Astrocyte (in vitro differentiated cells and primary cell): ENCODE measurements around the gene GSE1. TPM values are rescaled to one million over a fixed set of nuclear protein-coding genes. Genes with fewer than 3 reads are reported as not detected.

ENCODE experiments used
- DNase-seq: peaks from one replicate; pipeline ENCODE4 v3.0.0-alpha.2; 2010; ENCODE audit warnings: low read depth
- FAIRE-seq: peaks from 2 replicates; lab custom pipeline; 2011; peaks lifted over from hg19 to GRCh38; lab: Jason Lieb, UNC
- H2AFZ ChIP-seq: 2 replicates; pipeline ENCODE4 v1.6.0; 2012; ENCODE audit warnings: low read depth, low read length, inconsistent platforms
- H3K27ac ChIP-seq: 2 replicates; pipeline ENCODE4 v1.5.1; 2011; ENCODE audit warnings: low read depth, low read length, inconsistent platforms
- H3K27me3 ChIP-seq: 2 replicates; pipeline ENCODE4 v1.6.0; 2011; ENCODE audit warnings: low read length, inconsistent platforms; ENCODE audit not compliant: insufficient read depth
- H3K36me3 ChIP-seq: 2 replicates; pipeline ENCODE4 v1.5.1; 2011; ENCODE audit warnings: low read length, inconsistent platforms; ENCODE audit not compliant: insufficient read depth
- H3K4me1 ChIP-seq: 2 replicates; pipeline ENCODE4 v1.5.1; 2011; ENCODE audit warnings: low read length, inconsistent platforms; ENCODE audit not compliant: insufficient read depth
- H3K4me2 ChIP-seq: 2 replicates; pipeline ENCODE4 v1.6.0; 2012; ENCODE audit warnings: low read length, inconsistent platforms
- H3K4me3 ChIP-seq: 2 replicates; pipeline ENCODE4 v1.5.1; 2011; ENCODE audit warnings: low read depth, mild to moderate bottlenecking, low read length, inconsistent platforms; ENCODE audit not compliant: insufficient read depth
- H3K79me2 ChIP-seq: 2 replicates; pipeline ENCODE4 v1.6.0; 2012; ENCODE audit warnings: mild to moderate bottlenecking, low read length, inconsistent platforms; ENCODE audit not compliant: insufficient read depth
- H3K9ac ChIP-seq: 2 replicates; pipeline ENCODE4 v1.6.0; 2012; ENCODE audit warnings: mild to moderate bottlenecking, low read length, inconsistent platforms
- H3K9me3 ChIP-seq: 2 replicates; pipeline ENCODE4 v1.5.1; 2012; ENCODE audit warnings: low read depth, mild to moderate bottlenecking, low read length, inconsistent platforms; ENCODE audit not compliant: insufficient read depth
- H4K20me1 ChIP-seq: 2 replicates; pipeline ENCODE4 v1.6.0; 2012; ENCODE audit warnings: low read length, inconsistent platforms; ENCODE audit not compliant: insufficient read depth
- H3K27ac Mint-ChIP-seq: one replicate; pipeline ENCODE4 v1.8.0; 2021; ENCODE audit warnings: mild to moderate bottlenecking, mixed read lengths; ENCODE audit not compliant: unreplicated experiment
- H3K27me3 Mint-ChIP-seq: one replicate; pipeline ENCODE4 v1.8.0; 2021; ENCODE audit warnings: low read depth, mixed read lengths; ENCODE audit not compliant: unreplicated experiment
- H3K36me3 Mint-ChIP-seq: one replicate; pipeline ENCODE4 v1.8.0; 2021; ENCODE audit warnings: low read depth, mixed read lengths; ENCODE audit not compliant: unreplicated experiment
- H3K4me1 Mint-ChIP-seq: one replicate; pipeline ENCODE4 v1.8.0; 2021; ENCODE audit warnings: low read depth, mixed read lengths; ENCODE audit not compliant: unreplicated experiment
- H3K4me3 Mint-ChIP-seq: one replicate; pipeline ENCODE4 v1.8.0; 2021; ENCODE audit warnings: mild to moderate bottlenecking, moderate library complexity, mixed read lengths; ENCODE audit not compliant: unreplicated experiment
- H3K9me3 Mint-ChIP-seq: one replicate; pipeline ENCODE4 v1.8.0; 2021; ENCODE audit warnings: mild to moderate bottlenecking, mixed read lengths; ENCODE audit not compliant: unreplicated experiment
- EZH2 ChIP-seq: IDR thresholded peaks from 2 replicates; pipeline ENCODE4 v1.6.1; 2012; ENCODE audit warnings: mild to moderate bottlenecking, low read length, inconsistent platforms; ENCODE audit not compliant: insufficient read depth
- total RNA-seq: library from RNA; stranded (reverse); gene quantifications from 2 replicates; pipeline ENCODE4 v1.2.1, GENCODE V29; 2021
- TF ChIP-seq, protein P1 (sequence below): IDR thresholded peaks from 2 replicates; pipeline ENCODE4 v1.5.1; 2011; ENCODE audit warnings: low read depth, mild to moderate bottlenecking, inconsistent platforms, low read length, moderate library complexity; ENCODE audit not compliant: insufficient read depth

GSE1 gene
- total RNA-seq, 1 donor from 2014 or later: 35.0 TPM

DNA sequence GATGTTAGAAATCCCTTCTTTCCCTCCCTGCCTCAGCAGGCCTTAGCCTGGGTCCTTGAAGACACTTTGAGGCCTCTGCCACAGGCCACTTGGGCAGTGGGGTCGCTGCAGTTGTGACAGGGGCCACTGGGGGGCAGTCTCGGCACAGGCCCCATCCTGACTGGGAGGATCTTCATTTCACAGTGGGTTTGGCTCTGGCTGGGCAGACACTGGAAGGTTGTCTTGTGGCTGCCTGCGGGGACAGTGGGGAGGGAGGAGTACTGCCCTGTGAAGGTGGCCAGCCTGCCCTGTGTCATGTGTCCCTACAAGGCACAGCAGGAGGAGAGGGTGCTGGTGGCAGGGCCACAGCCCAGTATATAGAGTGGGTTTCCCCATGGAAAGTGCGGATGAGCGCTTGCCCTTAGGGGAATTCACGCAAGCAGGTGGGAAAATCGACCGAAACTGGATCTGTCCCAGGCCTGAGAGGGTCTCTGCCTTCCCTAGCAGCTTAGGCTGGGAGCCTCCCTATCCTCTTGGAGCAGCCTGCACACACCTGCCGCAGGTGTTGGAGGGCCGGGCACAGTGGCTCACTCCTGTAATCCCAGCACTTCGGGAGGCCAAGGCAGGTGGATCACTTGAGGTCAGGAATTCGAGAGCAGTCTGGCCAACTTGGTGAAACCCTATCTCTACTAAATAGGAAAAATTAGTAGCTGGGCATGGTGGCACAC is 46.8 kb downstream of the GSE1 start:
- Histone ChIP-seq H3K36me3 (peaks cover 6% of the 10 kb centered on the region), H3K27me3 (no peaks in the 10 kb centered on the region), H4K20me1 (peaks cover 35% of the 10 kb centered on the region), H3K4me1 (no peaks in the 10 kb centered on the region), H3K4me3 (no peak overlapping the region), H2AFZ (no peak overlapping the region), H3K79me2 (no peaks in the 10 kb centered on the region), H3K4me2 (no peak overlapping the region), H3K9ac (no peak overlapping the region), H3K27ac (no peak overlapping the region), H3K9me3 (no peaks in the 10 kb centered on the region)
- Mint-ChIP-seq H3K36me3 (peaks cover 18% of the 10 kb centered on the region), H3K4me1 (no peaks in the 10 kb centered on the region), H3K27me3 (no peaks in the 10 kb centered on the region), H3K27ac (no peak overlapping the region), H3K9me3 (no peaks in the 10 kb centered on the region), H3K4me3 (no peak overlapping the region)
- no peak for TF ChIP-seq EZH2
- TF ChIP-seq, protein P1, sequence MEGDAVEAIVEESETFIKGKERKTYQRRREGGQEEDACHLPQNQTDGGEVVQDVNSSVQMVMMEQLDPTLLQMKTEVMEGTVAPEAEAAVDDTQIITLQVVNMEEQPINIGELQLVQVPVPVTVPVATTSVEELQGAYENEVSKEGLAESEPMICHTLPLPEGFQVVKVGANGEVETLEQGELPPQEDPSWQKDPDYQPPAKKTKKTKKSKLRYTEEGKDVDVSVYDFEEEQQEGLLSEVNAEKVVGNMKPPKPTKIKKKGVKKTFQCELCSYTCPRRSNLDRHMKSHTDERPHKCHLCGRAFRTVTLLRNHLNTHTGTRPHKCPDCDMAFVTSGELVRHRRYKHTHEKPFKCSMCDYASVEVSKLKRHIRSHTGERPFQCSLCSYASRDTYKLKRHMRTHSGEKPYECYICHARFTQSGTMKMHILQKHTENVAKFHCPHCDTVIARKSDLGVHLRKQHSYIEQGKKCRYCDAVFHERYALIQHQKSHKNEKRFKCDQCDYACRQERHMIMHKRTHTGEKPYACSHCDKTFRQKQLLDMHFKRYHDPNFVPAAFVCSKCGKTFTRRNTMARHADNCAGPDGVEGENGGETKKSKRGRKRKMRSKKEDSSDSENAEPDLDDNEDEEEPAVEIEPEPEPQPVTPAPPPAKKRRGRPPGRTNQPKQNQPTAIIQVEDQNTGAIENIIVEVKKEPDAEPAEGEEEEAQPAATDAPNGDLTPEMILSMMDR: peak; percentile 82
- FAIRE-seq: no peak
- DNase-seq: peak; percentile 6

DNA sequence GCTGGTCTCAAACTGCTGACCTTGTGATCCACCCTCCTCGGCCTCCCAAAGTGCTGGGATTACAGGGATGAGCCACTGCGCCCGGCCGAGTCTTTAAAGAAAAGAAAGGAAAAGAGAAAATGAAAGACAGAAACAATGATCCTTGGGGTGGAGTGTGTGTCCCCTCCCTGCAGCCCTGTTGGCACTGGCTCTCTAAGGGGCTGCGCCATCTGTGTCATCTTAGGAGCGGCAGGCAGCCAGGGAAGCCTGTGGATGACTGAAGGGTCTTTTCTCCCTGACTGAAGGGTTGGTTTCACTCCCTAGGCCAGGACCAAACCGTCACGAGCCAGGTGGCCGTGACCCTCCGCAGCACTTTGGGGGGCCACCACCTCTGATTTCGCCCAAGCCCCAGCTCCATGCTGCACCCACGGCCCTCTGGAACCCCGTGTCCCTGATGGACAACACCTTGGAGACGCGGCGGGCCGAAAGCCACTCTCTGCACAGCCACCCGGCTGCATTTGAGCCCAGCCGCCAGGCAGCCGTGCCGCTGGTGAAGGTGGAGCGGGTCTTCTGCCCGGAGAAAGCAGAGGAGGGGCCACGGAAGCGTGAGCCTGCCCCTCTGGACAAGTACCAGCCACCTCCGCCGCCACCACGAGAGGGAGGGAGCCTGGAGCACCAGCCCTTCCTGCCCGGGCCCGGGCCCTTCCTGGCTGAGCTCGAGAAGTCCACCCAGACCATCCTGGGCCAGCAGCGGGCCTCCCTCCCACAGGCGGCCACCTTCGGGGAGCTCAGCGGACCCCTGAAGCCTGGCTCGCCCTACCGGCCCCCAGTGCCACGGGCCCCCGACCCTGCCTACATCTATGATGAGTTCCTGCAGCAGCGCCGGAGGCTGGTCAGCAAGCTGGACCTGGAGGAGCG is 48.0 kb downstream of the GSE1 start:
- H3K4me3 ChIP-seq: no peak overlapping the region
- H3K4me1 ChIP-seq: no peaks in the 10 kb centered on the region
- Mint-ChIP-seq H3K4me1 (no peaks in the 10 kb centered on the region), H3K4me3 (no peak overlapping the region), H3K36me3 (peaks cover 26% of the 10 kb centered on the region), H3K9me3 (no peaks in the 10 kb centered on the region), H3K27me3 (no peaks in the 10 kb centered on the region), H3K27ac (no peak overlapping the region)
- H3K36me3 ChIP-seq: peaks cover 8% of the 10 kb centered on the region
- no peaks in the 10 kb centered on the region for H3K27me3 ChIP-seq
- DNase-seq: no peak
- no peak overlapping the region for H2AFZ ChIP-seq
- no peak overlapping the region for H3K27ac ChIP-seq
- H3K9me3 ChIP-seq: no peaks in the 10 kb centered on the region
- H3K4me2 ChIP-seq: no peak overlapping the region
- no peak for FAIRE-seq
- TF ChIP-seq, protein P1: no peak
- no peak for TF ChIP-seq EZH2
- H3K9ac ChIP-seq: no peak overlapping the region
- peaks cover 36% of the 10 kb centered on the region for H4K20me1 ChIP-seq
- no peaks in the 10 kb centered on the region for H3K79me2 ChIP-seq
